Inflammatory macrophage (primary cell): ENCODE data around the gene DNAH9.

Source experiments
- DNase-seq, 2 donors: peaks; one replicate each; pipeline ENCODE4 v3.0.0-alpha.2; 2020 to 2022

The DNAH9 gene

GRCh38 chr17:11853321-11854151 is 255.3 kb downstream of the DNAH9 start:
- DNase-seq = no peak

- no peak for DNase-seq
These were observed 257.0 kb downstream of the DNAH9 start for GRCh38 chr17:11855306-11855705.

- DNase-seq = no peak
These were observed 258.7 kb downstream of the DNAH9 start for GRCh38 chr17:11857006-11857405.

- DNase-seq = no peak
These were observed 271.6 kb downstream of the DNAH9 start for GRCh38 chr17:11869680-11870394.

GRCh38 chr17:11871773-11872172 is 273.5 kb downstream of the DNAH9 start:
- DNase-seq = no peak

- no peak for DNase-seq
These were observed 276.5 kb downstream of the DNAH9 start for GRCh38 chr17:11874756-11875155.

GRCh38 chr17:11880714-11881113 is 282.4 kb downstream of the DNAH9 start:
- no peak for DNase-seq

- DNase-seq = no peak
These were observed 284.4 kb downstream of the DNAH9 start for GRCh38 chr17:11882716-11883115.

- DNase-seq = no peak
These were observed 286.8 kb downstream of the DNAH9 start for GRCh38 chr17:11885051-11885450.

GRCh38 chr17:11889266-11889665 is 291.0 kb downstream of the DNAH9 start:
- no peak for DNase-seq

GRCh38 chr17:11893862-11894261 is 295.6 kb downstream of the DNAH9 start:
- DNase-seq = no peak

- DNase-seq = no peak
These were observed 297.9 kb downstream of the DNAH9 start for GRCh38 chr17:11896199-11896598.

GRCh38 chr17:11898526-11899235 is 300.4 kb downstream of the DNAH9 start:
- DNase-seq = no peak

GRCh38 chr17:11899537-11899942 is 301.3 kb downstream of the DNAH9 start:
- no peak for DNase-seq

GRCh38 chr17:11900041-11900476 is 301.8 kb downstream of the DNAH9 start:
- DNase-seq = no peak

GRCh38 chr17:11900655-11901054 is 302.4 kb downstream of the DNAH9 start:
- DNase-seq = no peak

- no peak for DNase-seq
These were observed 303.7 kb downstream of the DNAH9 start for GRCh38 chr17:11901931-11902330.

GRCh38 chr17:11908711-11909146 is 310.5 kb downstream of the DNAH9 start:
- no peak for DNase-seq

GRCh38 chr17:11909348-11909747 is 311.1 kb downstream of the DNAH9 start:
- no peak for DNase-seq

GRCh38 chr17:11916091-11916490 is 317.8 kb downstream of the DNAH9 start:
- DNase-seq = no peak

- DNase-seq = no peak
These were observed 319.1 kb downstream of the DNAH9 start for GRCh38 chr17:11917415-11917814.

GRCh38 chr17:11921296-11921695 is 323.0 kb downstream of the DNAH9 start:
- no peak for DNase-seq

GRCh38 chr17:11922638-11923037 is 324.4 kb downstream of the DNAH9 start:
- DNase-seq = no peak
